Ovary (tissue), 9 donors: Measurements from ENCODE around the gene PRSS27. TPM values are rescaled to one million over a fixed set of nuclear protein-coding genes. Genes with fewer than 3 reads are reported as not detected.

Experiments
- DNase-seq, 5 donors: peaks; one replicate each; pipeline ENCODE4 v3.0.0-alpha.2; 2019 to 2020
- H3K27ac ChIP-seq, 2 donors: fragments of 200-600 bp; one replicate each; pipeline versions ENCODE4 v1.5.1 to v1.8.0; 2019 to 2022
- H3K27me3 ChIP-seq: fragments of 200-600 bp; one replicate; pipeline ENCODE4 v1.8.0; 2022
- H3K36me3 ChIP-seq: fragments of 200-600 bp; sonication (generic); one replicate; pipeline ENCODE4 v1.5.1; 2019
- H3K4me1 ChIP-seq: one replicate; pipeline ENCODE4 v1.8.1; 2013; ENCODE audit warnings: mild to moderate bottlenecking, moderate library complexity; ENCODE audit not compliant: insufficient read depth
- H3K4me3 ChIP-seq: fragments of 200-600 bp; sonication (generic); one replicate; pipeline ENCODE4 v1.5.1; 2017
- H3K9me3 ChIP-seq, 2 donors: fragments of 200-600 bp in 1 of 2; sonication (generic) in 1 of 2; one replicate each; pipeline versions ENCODE4 v1.5.1 to v1.8.1; 2013 to 2019; ENCODE audit warnings: mild to moderate bottlenecking in 1 of 2, moderate library complexity in 1 of 2
- CTCF ChIP-seq, 3 donors: fragments of 450-650 bp in 2 of 3; fragments of 200-600 bp in 1 of 3; IDR thresholded peaks; one replicate each; pipeline versions ENCODE4 v1.5.1 to v1.8.0; 2016 to 2022; ENCODE audit warnings: antibody characterized with exemption in 3 of 3, mild to moderate bottlenecking in 1 of 3
- EP300 ChIP-seq: sonication (generic); formaldehyde crosslinking; IDR thresholded peaks from one replicate; pipeline ENCODE4 v1.6.1; 2017; ENCODE audit warnings: antibody characterized with exemption
- POLR2A ChIP-seq: fragments of 450-650 bp; IDR thresholded peaks from one replicate; pipeline ENCODE4 v1.6.1; 2017; ENCODE audit warnings: antibody characterized with exemption, mild to moderate bottlenecking, moderate library complexity
- WGBS, 3 donors: extraction: QIAGEN DNeasy Blood & Tissue Kit in 1 of 3; methylation state at CpG; one replicate each; pipeline versions ENCODE4 v1.1.5 to v1.1.7; 2013 to 2017; 5-methylcytosine and 5-hydroxymethylcytosine counted together
- intact Hi-C, 4 donors: fragments of 100-400 bp; cut with DNase I; formaldehyde crosslinking; loops; one replicate each; pipeline versions ENCODE4 v1.11.0 to v1.15.1; 2022 to 2023
- polyA plus RNA-seq, 2 donors: library from polyadenylated mRNA; stranded (reverse); fragments of 200-250 nt in 1 of 2; fragments of 350-450 nt in 1 of 2; fragmentation: Illumina TruSeq in 1 of 2; extraction: RNeasy Lipid Tissue Mini Kit (QIAGEN cat#74804) in 1 of 2; gene quantifications; one replicate each; pipeline ENCODE4 v1.2.3, GENCODE V29; 2013 to 2014
- total RNA-seq, 7 donors: library from RNA; depleted of rRNA in 2 of 7; stranded (reverse); fragments of >200 nt in 2 of 7; fragmentation: NEBNext Ultra II Directional in 3 of 7; extraction: Animal tissue kit (Norgen Biotek cat#: 25700) in 3 of 7; gene quantifications; one replicate each; pipeline versions ENCODE4 v1.1.0 to v1.2.4, GENCODE V29; 2016 to 2023
- donor health status: DM: no; HTN: no; CAD: no; lungs with moderate emphysema.
- donor health status: DM: no; HTN: no; CAD: no.
- donor health status: Bipolar disorder and iron deficiency.
- donor health status: DM: yes; HTN: yes; CAD: no.
- donor health status: DM: no; HTN: no; CAD: no.
- donor health status: DM: yes; HTN: yes; CAD: no.

PRSS27 gene
- total and polyA plus RNA-seq, 9 donors, result 0.46 to 1.3 (median 1.1) TPM; not detected in 1

GRCh38 chr16:2749936-2750335 is 29.9 kb upstream of the PRSS27 start:
- Histone ChIP-seq H3K9me3 (no peaks in the 10 kb centered on the region), H3K36me3 (no peaks in the 10 kb centered on the region), H3K4me1 (peaks cover 13% of the 10 kb centered on the region), H3K4me3 (no peak overlapping the region), H3K27ac (no peak overlapping the region), H3K27me3 (no peaks in the 10 kb centered on the region)
- TF ChIP-seq EP300, result no peak
- no peak for TF ChIP-seq POLR2A
- TF ChIP-seq CTCF (IDR thresholded peaks at IDR 0.05), result no peak
- intact Hi-C loops, result no loop called here
- 92 to 94% (median 93%) methylated on average over 6 of the region's 6 CpGs for WGBS, 3 donors
- DNase-seq, result no peak

- no peak for DNase-seq
- no peaks in the 10 kb centered on the region for H3K27me3 ChIP-seq
- 94 to 97% (median 96%) methylated on average over 5 of the region's 5 CpGs for WGBS, 3 donors
Measured at GRCh38 chr16:2749476-2749875, 29.5 kb upstream of the PRSS27 start.

GRCh38 chr16:2748757-2749455 is 28.9 kb upstream of the PRSS27 start:
- Histone ChIP-seq H3K27ac (no peak overlapping the region), H3K4me1 (peaks cover 7% of the 10 kb centered on the region), H3K9me3 (no peaks in the 10 kb centered on the region), H3K4me3 (no peak overlapping the region), H3K27me3 (no peaks in the 10 kb centered on the region), H3K36me3 (no peaks in the 10 kb centered on the region)
- WGBS, 3 donors, result 51 to 69% (median 58%) methylated on average over 7 of the region's 7 CpGs
- TF ChIP-seq POLR2A (no peak), CTCF (IDR thresholded peaks at IDR 0.05) (no peak), EP300 (no peak)
- DNase-seq, result no peak
- intact Hi-C loops, result no loop called here

More at GRCh38 chr16:2749476-2749875, 29.5 kb upstream of the PRSS27 start:
- Histone ChIP-seq H3K4me1 (peaks cover 12% of the 10 kb centered on the region), H3K4me3 (no peak overlapping the region), H3K27ac (no peak overlapping the region), H3K9me3 (no peaks in the 10 kb centered on the region), H3K36me3 (no peaks in the 10 kb centered on the region)
- intact Hi-C loops, result no loop called here
- TF ChIP-seq EP300 (no peak), CTCF (IDR thresholded peaks at IDR 0.05) (no peak), POLR2A (no peak)

- Histone ChIP-seq H3K9me3 (no peaks in the 10 kb centered on the region), H3K27me3 (no peaks in the 10 kb centered on the region), H3K4me3 (no peak overlapping the region), H3K4me1 (no peaks in the 10 kb centered on the region), H3K36me3 (no peaks in the 10 kb centered on the region), H3K27ac (no peak overlapping the region)
- intact Hi-C loops, result no loop called here
- TF ChIP-seq EP300, result no peak
- no peak for TF ChIP-seq POLR2A
- TF ChIP-seq CTCF (IDR thresholded peaks at IDR 0.05), result no peak
- 62 to 88% (median 77%) methylated on average over 9 of the region's 9 CpGs for WGBS, 3 donors
- DNase-seq, result no peak
Measured at GRCh38 chr16:2745961-2746360, 25.9 kb upstream of the PRSS27 start.
